HepG2 (cell line): Measurements from ENCODE around the gene ATR. TPM values are rescaled to one million over a fixed set of nuclear protein-coding genes. Genes with fewer than 3 reads are reported as not detected.
A peak's percentile ranks its signal among the peaks of the same experiment; 100 is the strongest.

ENCODE experiments used
- CBX1 ChIP-seq: IDR thresholded peaks from one replicate; pipeline ENCODE4 v1.6.1; 2016; ENCODE audit warnings: antibody characterized with exemption, low read depth
- FOXK2 ChIP-seq: fragments of 450-650 bp; IDR thresholded peaks from 2 replicates; pipeline ENCODE4 v1.6.1; 2016
- MED8 ChIP-seq: sonication (generic); formaldehyde crosslinking; IDR thresholded peaks from 2 replicates; pipeline ENCODE4 v1.8.1; 2023; ENCODE audit warnings: mild to moderate bottlenecking, missing genetic modification reagents; ENCODE audit not compliant: insufficient replicate concordance
- MLLT10 ChIP-seq: sonication (generic); formaldehyde crosslinking; IDR thresholded peaks from 2 replicates; pipeline ENCODE4 v1.4.0; 2020; ENCODE audit warnings: missing genetic modification reagents
- ONECUT2 ChIP-seq: sonication (generic); formaldehyde crosslinking; IDR thresholded peaks from 2 replicates; pipeline ENCODE4 v1.4.0; 2020; ENCODE audit warnings: missing genetic modification reagents
- SOX6 ChIP-seq, 2 experiments: fragments of 450-650 bp in 1 of 2; sonication (generic) in 1 of 2; formaldehyde crosslinking in 1 of 2; IDR thresholded peaks; 2 replicates each; pipeline versions ENCODE4 v1.4.0 to v1.6.1; 2017 to 2020; ENCODE audit warnings: antibody characterized with exemption in 1 of 2, mild to moderate bottlenecking in 1 of 2, missing genetic modification reagents in 1 of 2
- THAP11 ChIP-seq: IDR thresholded peaks from 2 replicates; pipeline ENCODE4 v1.6.1; 2016; ENCODE audit warnings: missing biosample characterization, missing genetic modification reagents
- ZGPAT ChIP-seq: IDR thresholded peaks from 2 replicates; pipeline ENCODE4 v1.6.1; 2016; ENCODE audit warnings: mild to moderate bottlenecking
- ZKSCAN5 ChIP-seq: sonication (generic); formaldehyde crosslinking; IDR thresholded peaks from 2 replicates; pipeline ENCODE4 v1.5.1; 2020; ENCODE audit warnings: mild to moderate bottlenecking, missing genetic modification reagents
- ZNF10 ChIP-seq: sonication (generic); formaldehyde crosslinking; IDR thresholded peaks from 2 replicates; pipeline ENCODE4 v1.4.0; 2020; ENCODE audit warnings: mild to moderate bottlenecking, low read depth, missing genetic modification reagents, borderline replicate concordance
- ZNF142 ChIP-seq: sonication (generic); formaldehyde crosslinking; IDR thresholded peaks from 2 replicates; pipeline ENCODE4 v1.4.0; 2020; ENCODE audit warnings: missing genetic modification reagents
- ZNF678 ChIP-seq: sonication (generic); formaldehyde crosslinking; IDR thresholded peaks from 2 replicates; pipeline ENCODE4 v1.4.0; 2020; ENCODE audit warnings: mild to moderate bottlenecking, missing genetic modification reagents
- ZNF7 ChIP-seq: IDR thresholded peaks from 2 replicates; pipeline ENCODE4 v1.6.1; 2016; ENCODE audit warnings: missing biosample characterization, missing genetic modification reagents
- polyA plus RNA-seq, 8 experiments: library from polyadenylated mRNA; depleted of rRNA in 3 of 8; stranded (reverse) in 7 of 8; unstranded in 1 of 8; fragments of >200 nt; fragmentation: Illumina TruSeq in 4 of 8; extraction: Trizol in 4 of 8; gene quantifications; 2 replicates each; pipeline versions ENCODE4 v1.2.1 to v1.2.3, GENCODE V29; 2011 to 2016; ENCODE audit warnings: low read depth in 4 of 8, missing spikeins in 1 of 8, mixed read lengths in 1 of 8; ENCODE audit not compliant: insufficient read depth in 1 of 8
- total RNA-seq, 5 experiments: library from RNA; depleted of rRNA; stranded (reverse); fragments of >200 nt; fragmentation: Illumina TruSeq; extraction: Trizol; gene quantifications; 2 replicates each; pipeline ENCODE4 v1.2.3, GENCODE V29; 2016; ENCODE audit warnings: low read depth in 1 of 5
- TF ChIP-seq, protein P1 (sequence below): sonication (generic); formaldehyde crosslinking; IDR thresholded peaks from 2 replicates; pipeline ENCODE4 v1.5.1; 2020; ENCODE audit warnings: missing genetic modification reagents, mild to moderate bottlenecking, borderline replicate concordance
- TF ChIP-seq, protein P2 (sequence below): IDR thresholded peaks from 2 replicates; pipeline ENCODE4 v1.6.1; 2016; ENCODE audit warnings: low read depth, missing genetic modification reagents, missing compliant biosample characterization

Gene ATR
- total and polyA plus RNA-seq, 2 of the 13 experiments (the other 11 are each of a cell fraction or from before 2014, with no cell fraction given), result 6.6 to 17.0 TPM

- TF ChIP-seq ZNF142 (CRISPR knock-in tag), result peak; percentile 99
- TF ChIP-seq ZGPAT (CRISPR knock-in tag), result peak; percentile 99
- TF ChIP-seq, protein P1, sequence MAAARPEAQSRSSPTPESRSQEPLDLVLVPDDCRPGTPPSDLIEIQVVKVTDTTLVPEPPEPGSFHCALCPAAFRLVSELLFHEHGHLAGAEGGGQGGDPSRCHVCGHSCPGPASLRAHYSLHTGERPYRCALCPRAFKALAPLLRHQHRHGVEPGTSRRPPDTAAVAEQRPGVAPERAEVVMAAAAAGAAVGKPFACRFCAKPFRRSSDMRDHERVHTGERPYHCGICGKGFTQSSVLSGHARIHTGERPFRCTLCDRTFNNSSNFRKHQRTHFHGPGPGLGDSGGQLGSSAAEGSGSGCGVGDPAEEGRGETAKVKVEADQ (CRISPR knock-in tag), result peak; percentile 92
- TF ChIP-seq ZKSCAN5 (CRISPR knock-in tag), result no peak
- no peak for TF ChIP-seq MLLT10 (CRISPR knock-in tag)
- TF ChIP-seq CBX1, result no peak
- no peak for TF ChIP-seq ZNF10
- TF ChIP-seq MED8 (CRISPR knock-in tag), result peak; percentile 82
- no peak for TF ChIP-seq ZNF7 (CRISPR knock-in tag)
- no peak for TF ChIP-seq SOX6 (IDR thresholded peaks at IDR 0.05)
- peak; percentile 82 for TF ChIP-seq SOX6 (CRISPR knock-in tag; IDR thresholded peaks at IDR 0.05)
- no peak; the same call in 1 of the 2 replicates for TF ChIP-seq ONECUT2 (CRISPR knock-in tag)
- peak; percentile 93 for TF ChIP-seq THAP11 (CRISPR knock-in tag)
- TF ChIP-seq FOXK2, result no peak
- TF ChIP-seq, protein P2, sequence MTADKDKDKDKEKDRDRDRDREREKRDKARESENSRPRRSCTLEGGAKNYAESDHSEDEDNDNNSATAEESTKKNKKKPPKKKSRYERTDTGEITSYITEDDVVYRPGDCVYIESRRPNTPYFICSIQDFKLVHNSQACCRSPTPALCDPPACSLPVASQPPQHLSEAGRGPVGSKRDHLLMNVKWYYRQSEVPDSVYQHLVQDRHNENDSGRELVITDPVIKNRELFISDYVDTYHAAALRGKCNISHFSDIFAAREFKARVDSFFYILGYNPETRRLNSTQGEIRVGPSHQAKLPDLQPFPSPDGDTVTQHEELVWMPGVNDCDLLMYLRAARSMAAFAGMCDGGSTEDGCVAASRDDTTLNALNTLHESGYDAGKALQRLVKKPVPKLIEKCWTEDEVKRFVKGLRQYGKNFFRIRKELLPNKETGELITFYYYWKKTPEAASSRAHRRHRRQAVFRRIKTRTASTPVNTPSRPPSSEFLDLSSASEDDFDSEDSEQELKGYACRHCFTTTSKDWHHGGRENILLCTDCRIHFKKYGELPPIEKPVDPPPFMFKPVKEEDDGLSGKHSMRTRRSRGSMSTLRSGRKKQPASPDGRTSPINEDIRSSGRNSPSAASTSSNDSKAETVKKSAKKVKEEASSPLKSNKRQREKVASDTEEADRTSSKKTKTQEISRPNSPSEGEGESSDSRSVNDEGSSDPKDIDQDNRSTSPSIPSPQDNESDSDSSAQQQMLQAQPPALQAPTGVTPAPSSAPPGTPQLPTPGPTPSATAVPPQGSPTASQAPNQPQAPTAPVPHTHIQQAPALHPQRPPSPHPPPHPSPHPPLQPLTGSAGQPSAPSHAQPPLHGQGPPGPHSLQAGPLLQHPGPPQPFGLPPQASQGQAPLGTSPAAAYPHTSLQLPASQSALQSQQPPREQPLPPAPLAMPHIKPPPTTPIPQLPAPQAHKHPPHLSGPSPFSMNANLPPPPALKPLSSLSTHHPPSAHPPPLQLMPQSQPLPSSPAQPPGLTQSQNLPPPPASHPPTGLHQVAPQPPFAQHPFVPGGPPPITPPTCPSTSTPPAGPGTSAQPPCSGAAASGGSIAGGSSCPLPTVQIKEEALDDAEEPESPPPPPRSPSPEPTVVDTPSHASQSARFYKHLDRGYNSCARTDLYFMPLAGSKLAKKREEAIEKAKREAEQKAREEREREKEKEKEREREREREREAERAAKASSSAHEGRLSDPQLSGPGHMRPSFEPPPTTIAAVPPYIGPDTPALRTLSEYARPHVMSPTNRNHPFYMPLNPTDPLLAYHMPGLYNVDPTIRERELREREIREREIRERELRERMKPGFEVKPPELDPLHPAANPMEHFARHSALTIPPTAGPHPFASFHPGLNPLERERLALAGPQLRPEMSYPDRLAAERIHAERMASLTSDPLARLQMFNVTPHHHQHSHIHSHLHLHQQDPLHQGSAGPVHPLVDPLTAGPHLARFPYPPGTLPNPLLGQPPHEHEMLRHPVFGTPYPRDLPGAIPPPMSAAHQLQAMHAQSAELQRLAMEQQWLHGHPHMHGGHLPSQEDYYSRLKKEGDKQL (CRISPR knock-in tag), result peak; percentile 70
- peak; percentile 98; the same call in 1 of the 2 replicates for TF ChIP-seq ZNF678
Measured at GRCh38 chr3:142578329-142579223, at the start of gene ATR (continued).
